Choroid plexus epithelial cell (primary cell): ENCODE data around the gene KIRREL3.

ENCODE experiments used
- DNase-seq: peaks from one replicate; pipeline ENCODE4 v3.0.0-alpha.2; 2010; ENCODE audit warnings: low read depth
- H3K4me3 ChIP-seq: 2 replicates; pipeline ENCODE4 v1.5.1; 2011; ENCODE audit warnings: low read depth, mild to moderate bottlenecking, control low read depth, low read length, moderate library complexity
- CTCF ChIP-seq: conservative IDR thresholded peaks from 2 replicates; pipeline ENCODE4 v1.5.1; 2011; ENCODE audit warnings: low read depth, mild to moderate bottlenecking, control low read depth, inconsistent platforms, low read length, moderate library complexity

KIRREL3 gene

GRCh38 chr11:126832387-126832786 is 168.2 kb downstream of the KIRREL3 start:
- DNase-seq: no peak
- TF ChIP-seq CTCF: no peak
- no peak overlapping the region for H3K4me3 ChIP-seq

GRCh38 chr11:126830216-126830806 is 170.3 kb downstream of the KIRREL3 start:
- no peak for TF ChIP-seq CTCF
- no peak overlapping the region for H3K4me3 ChIP-seq
- no peak for DNase-seq

GRCh38 chr11:126829716-126830115 is 170.9 kb downstream of the KIRREL3 start:
- H3K4me3 ChIP-seq: no peak overlapping the region
- no peak for TF ChIP-seq CTCF
- DNase-seq: no peak

GRCh38 chr11:126824035-126824607 is 176.4 kb downstream of the KIRREL3 start:
- TF ChIP-seq CTCF: no peak
- DNase-seq: no peak
- no peak overlapping the region for H3K4me3 ChIP-seq

GRCh38 chr11:126823274-126823673 is 177.3 kb downstream of the KIRREL3 start:
- no peak for TF ChIP-seq CTCF
- no peak overlapping the region for H3K4me3 ChIP-seq

GRCh38 chr11:126821827-126822226 is 178.7 kb downstream of the KIRREL3 start:
- DNase-seq: no peak

More at GRCh38 chr11:126823274-126823673, 177.3 kb downstream of the KIRREL3 start:
- DNase-seq: no peak

More at GRCh38 chr11:126821827-126822226, 178.7 kb downstream of the KIRREL3 start:
- H3K4me3 ChIP-seq: no peak overlapping the region
- TF ChIP-seq CTCF: no peak
